Neural progenitor cell (in vitro differentiated cells): ENCODE measurements around the gene KBTBD4. TPM values are rescaled to one million over a fixed set of nuclear protein-coding genes. Genes with fewer than 3 reads are reported as not detected.

Experiments used
- DNase-seq: peaks from one replicate; pipeline ENCODE4 v3.0.0-alpha.2; 2016; ENCODE audit warnings: low spot score
- H2AFZ ChIP-seq: fragments of 200-600 bp; sonication (generic); replicated peaks from 2 replicates; pipeline ENCODE4 v1.6.1; 2016; ENCODE audit warnings: antibody characterized with exemption
- H3F3A ChIP-seq: fragments of 200-600 bp; sonication (generic); 2 replicates; pipeline ENCODE4 v1.6.1; 2016; ENCODE audit warnings: antibody characterized with exemption, low read depth
- H3K27ac ChIP-seq: fragments of 200-600 bp; sonication (generic); 2 replicates; pipeline ENCODE4 v1.5.1; 2016; ENCODE audit warnings: mild to moderate bottlenecking
- H3K27me3 ChIP-seq: fragments of 200-600 bp; sonication (generic); 2 replicates; pipeline ENCODE4 v1.6.1; 2016; ENCODE audit warnings: mild to moderate bottlenecking, moderate library complexity
- H3K36me3 ChIP-seq: fragments of 200-600 bp; sonication (generic); 2 replicates; pipeline ENCODE4 v1.5.1; 2016
- H3K4me1 ChIP-seq: fragments of 200-600 bp; sonication (generic); 2 replicates; pipeline ENCODE4 v1.6.1; 2016; ENCODE audit warnings: mixed run types
- H3K4me2 ChIP-seq: fragments of 200-600 bp; sonication (generic); 2 replicates; pipeline ENCODE4 v1.6.1; 2016
- H3K4me3 ChIP-seq: fragments of 200-600 bp; sonication (generic); 2 replicates; pipeline ENCODE4 v1.5.1; 2016
- H3K79me2 ChIP-seq: fragments of 200-600 bp; sonication (generic); 2 replicates; pipeline ENCODE4 v1.6.1; 2016; ENCODE audit warnings: low read depth
- H3K9ac ChIP-seq: fragments of 200-600 bp; sonication (generic); 2 replicates; pipeline ENCODE4 v1.6.1; 2016
- H3K9me3 ChIP-seq: fragments of 200-600 bp; sonication (generic); 2 replicates; pipeline ENCODE4 v1.5.1; 2016; ENCODE audit warnings: low read depth
- H4K20me1 ChIP-seq: fragments of 200-600 bp; sonication (generic); 2 replicates; pipeline ENCODE4 v1.6.1; 2016; ENCODE audit warnings: low read depth
- H3K27ac Mint-ChIP-seq: 3 replicates; pipeline ENCODE4 v1.8.0; 2021; ENCODE audit warnings: mixed read lengths
- H3K27me3 Mint-ChIP-seq: 2 replicates; pipeline ENCODE4 v1.8.0; 2022; ENCODE audit warnings: low read depth, mild to moderate bottlenecking, inconsistent platforms, moderate library complexity, mixed read lengths; ENCODE audit not compliant: insufficient read depth
- H3K36me3 Mint-ChIP-seq: 3 replicates; pipeline ENCODE4 v1.8.0; 2021; ENCODE audit warnings: mixed read lengths
- H3K4me1 Mint-ChIP-seq: 3 replicates; pipeline ENCODE4 v1.8.0; 2021; ENCODE audit warnings: mixed read lengths
- H3K4me3 Mint-ChIP-seq: 3 replicates; pipeline ENCODE4 v1.8.0; 2021; ENCODE audit warnings: mild to moderate bottlenecking, moderate library complexity, mixed read lengths
- H3K9me3 Mint-ChIP-seq: 3 replicates; pipeline ENCODE4 v1.8.0; 2020; ENCODE audit warnings: mixed read lengths
- CTCF ChIP-seq: fragments of 200-600 bp; sonication (generic); IDR thresholded peaks from 2 replicates; pipeline ENCODE4 v1.5.1; 2017; ENCODE audit warnings: antibody characterized with exemption, mild to moderate bottlenecking
- EZH2 ChIP-seq: fragments of 200-600 bp; sonication (generic); IDR thresholded peaks from 2 replicates; pipeline ENCODE4 v1.6.1; 2017; ENCODE audit warnings: antibody characterized with exemption, mild to moderate bottlenecking, moderate library complexity
- EZH2phosphoT487 ChIP-seq: fragments of 200-600 bp; sonication (generic); IDR thresholded peaks from 2 replicates; pipeline ENCODE4 v1.6.1; 2017; ENCODE audit warnings: antibody characterized with exemption
- total RNA-seq: library from RNA; depleted of rRNA; stranded (reverse); fragments of >200 nt; gene quantifications from 2 replicates; pipeline ENCODE4 v1.2.3, GENCODE V29; 2015; ENCODE audit warnings: low replicate concordance

The KBTBD4 gene
- total RNA-seq, 1 donor from 2014 or later: 19.5 TPM

GRCh38 chr11:47603295-47603694, 24.5 kb upstream of the KBTBD4 start:
- H3K79me2 ChIP-seq: no peaks in the 10 kb centered on the region

GRCh38 chr11:47599902-47600301, 21.1 kb upstream of the KBTBD4 start:
- no peaks in the 10 kb centered on the region for H3K36me3 ChIP-seq
- Mint-ChIP-seq H3K27me3 (peaks cover 2% of the 10 kb centered on the region), H3K9me3 (no peaks in the 10 kb centered on the region), H3K36me3 (no peaks in the 10 kb centered on the region), H3K27ac (no peak overlapping the region), H3K4me1 (peaks cover 11% of the 10 kb centered on the region), H3K4me3 (peak overlapping the region; percentile 50)
- no peak overlapping the region for H3K4me3 ChIP-seq
- H3K27me3 ChIP-seq: peaks cover 10% of the 10 kb centered on the region
- no peak for TF ChIP-seq EZH2
- TF ChIP-seq EZH2phosphoT487: no peak
- no peak for TF ChIP-seq CTCF
- H3F3A ChIP-seq: peaks cover 22% of the 10 kb centered on the region
- peak overlapping the region; percentile 71 for H3K4me2 ChIP-seq
- peaks cover 21% of the 10 kb centered on the region for H3K4me1 ChIP-seq
- no peak for DNase-seq
- no peaks in the 10 kb centered on the region for H3K79me2 ChIP-seq
- no peaks in the 10 kb centered on the region for H3K9me3 ChIP-seq
- H4K20me1 ChIP-seq: peaks cover 11% of the 10 kb centered on the region
- no peak overlapping the region for H3K27ac ChIP-seq
- no peak overlapping the region for H3K9ac ChIP-seq
- H2AFZ ChIP-seq: no peak overlapping the region

More at GRCh38 chr11:47603295-47603694, 24.5 kb upstream of the KBTBD4 start:
- Mint-ChIP-seq H3K9me3 (no peaks in the 10 kb centered on the region), H3K4me3 (no peak overlapping the region), H3K27ac (no peak overlapping the region), H3K4me1 (peaks cover 16% of the 10 kb centered on the region), H3K27me3 (no peaks in the 10 kb centered on the region), H3K36me3 (peaks cover 3% of the 10 kb centered on the region)
- TF ChIP-seq EZH2phosphoT487: no peak
- TF ChIP-seq CTCF: no peak
- TF ChIP-seq EZH2: no peak
- Histone ChIP-seq H2AFZ (no peak overlapping the region), H3K4me2 (no peak overlapping the region), H3K4me3 (no peak overlapping the region), H3K27ac (no peak overlapping the region), H4K20me1 (peaks cover 11% of the 10 kb centered on the region), H3K36me3 (no peaks in the 10 kb centered on the region), H3K9me3 (no peaks in the 10 kb centered on the region), H3K27me3 (no peaks in the 10 kb centered on the region), H3K9ac (no peak overlapping the region), H3K4me1 (peaks cover 18% of the 10 kb centered on the region), H3F3A (peaks cover 17% of the 10 kb centered on the region)
- DNase-seq: no peak

GRCh38 chr11:47595967-47596366, 17.2 kb upstream of the KBTBD4 start:
- no peaks in the 10 kb centered on the region for H3K79me2 ChIP-seq
- H3K27me3 ChIP-seq: peaks cover 39% of the 10 kb centered on the region
- Mint-ChIP-seq H3K9me3 (no peaks in the 10 kb centered on the region), H3K27me3 (peaks cover 13% of the 10 kb centered on the region), H3K27ac (no peak overlapping the region), H3K36me3 (no peaks in the 10 kb centered on the region), H3K4me1 (peaks cover 32% of the 10 kb centered on the region), H3K4me3 (no peak overlapping the region)
- peaks cover 11% of the 10 kb centered on the region for H4K20me1 ChIP-seq
- H3K4me1 ChIP-seq: peaks cover 27% of the 10 kb centered on the region
- H3K27ac ChIP-seq: no peak overlapping the region
- H3K4me3 ChIP-seq: no peak overlapping the region
- DNase-seq: no peak
- peaks cover 37% of the 10 kb centered on the region for H3F3A ChIP-seq
- no peaks in the 10 kb centered on the region for H3K36me3 ChIP-seq
- H3K9ac ChIP-seq: no peak overlapping the region
- H2AFZ ChIP-seq: no peak overlapping the region
- TF ChIP-seq EZH2phosphoT487: no peak
- no peak for TF ChIP-seq EZH2
- no peaks in the 10 kb centered on the region for H3K9me3 ChIP-seq
- no peak overlapping the region for H3K4me2 ChIP-seq

- TF ChIP-seq CTCF (no peak), EZH2 (no peak), EZH2phosphoT487 (no peak)
- Histone ChIP-seq H3K27ac (no peak overlapping the region), H3K36me3 (no peaks in the 10 kb centered on the region), H3F3A (peaks cover 37% of the 10 kb centered on the region), H3K9ac (no peak overlapping the region), H4K20me1 (peaks cover 10% of the 10 kb centered on the region), H3K4me3 (no peak overlapping the region), H3K79me2 (no peaks in the 10 kb centered on the region), H3K4me2 (peak overlapping the region; percentile 99), H2AFZ (no peak overlapping the region), H3K9me3 (no peaks in the 10 kb centered on the region), H3K27me3 (peaks cover 39% of the 10 kb centered on the region), H3K4me1 (peaks cover 26% of the 10 kb centered on the region)
- DNase-seq: no peak
- peaks cover 13% of the 10 kb centered on the region for H3K27me3 Mint-ChIP-seq
- H3K4me1 Mint-ChIP-seq: peaks cover 32% of the 10 kb centered on the region
- no peaks in the 10 kb centered on the region for H3K9me3 Mint-ChIP-seq
- no peak overlapping the region for H3K27ac Mint-ChIP-seq
- H3K36me3 Mint-ChIP-seq: no peaks in the 10 kb centered on the region
- peak overlapping the region; percentile 82 for H3K4me3 Mint-ChIP-seq
Measured at GRCh38 chr11:47595029-47595428, 16.3 kb upstream of the KBTBD4 start.
